ENCODE data around the gene UNKL. TPM values are rescaled to one million over a fixed set of nuclear protein-coding genes. Genes with fewer than 3 reads are reported as not detected.
"Not testable (repeated sequence)": the region's sequence is repeated elsewhere in the genome, so short reads cannot be mapped to it uniquely, and the experiment has no call there.

UNKL gene
- total RNA-seq, 2 donors from 2014 or later, result 51.1 to 69.5 TPM

DNA sequence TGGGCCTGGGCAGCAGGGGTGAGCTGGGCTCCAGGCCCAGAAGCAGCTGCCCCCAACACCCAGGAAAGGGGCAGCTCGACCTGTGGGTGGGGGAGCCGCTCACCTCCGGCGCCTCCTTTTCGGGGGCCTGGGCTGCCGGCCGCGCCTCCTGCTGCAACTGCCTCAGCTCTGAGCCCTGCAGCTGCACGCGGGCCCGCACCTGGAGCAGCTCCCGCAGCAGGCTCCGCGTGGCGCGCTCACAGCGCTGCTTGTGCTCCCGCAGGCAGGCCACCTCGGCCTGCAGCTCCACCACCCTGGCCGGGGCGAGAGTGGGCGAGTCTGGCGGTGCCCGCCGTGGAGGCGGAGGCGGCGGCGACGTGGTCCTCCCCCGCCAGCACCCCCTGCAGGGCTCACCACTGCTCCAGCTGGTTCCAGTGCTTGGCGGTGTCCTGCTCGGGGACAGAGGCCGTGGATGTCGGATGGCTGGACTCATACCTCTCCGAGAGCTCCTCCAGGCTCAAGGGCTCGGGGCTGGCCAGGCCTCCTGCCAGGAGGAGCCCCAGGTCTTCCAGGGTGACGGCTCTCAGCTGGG, 29.0 kb upstream of the UNKL start:
- no peaks in the 10 kb centered on the region for H3K36me3 Mint-ChIP-seq (ENCODE audit: insufficient read depth in 2 of 2)
- H3K27me3 Mint-ChIP-seq (ENCODE audit: low read depth), result no peaks in the 10 kb centered on the region
- H3K4me1 Mint-ChIP-seq (ENCODE audit: low read depth), result no peaks in the 10 kb centered on the region
- DNase-seq (no peak), ATAC-seq (replicated peaks in 1 of 2) (no peak)
- H3K27ac Mint-ChIP-seq, result no peak overlapping the region
- H3K4me3 Mint-ChIP-seq, result no peak overlapping the region
- no peaks in the 10 kb centered on the region for H3K9me3 Mint-ChIP-seq

DNA sequence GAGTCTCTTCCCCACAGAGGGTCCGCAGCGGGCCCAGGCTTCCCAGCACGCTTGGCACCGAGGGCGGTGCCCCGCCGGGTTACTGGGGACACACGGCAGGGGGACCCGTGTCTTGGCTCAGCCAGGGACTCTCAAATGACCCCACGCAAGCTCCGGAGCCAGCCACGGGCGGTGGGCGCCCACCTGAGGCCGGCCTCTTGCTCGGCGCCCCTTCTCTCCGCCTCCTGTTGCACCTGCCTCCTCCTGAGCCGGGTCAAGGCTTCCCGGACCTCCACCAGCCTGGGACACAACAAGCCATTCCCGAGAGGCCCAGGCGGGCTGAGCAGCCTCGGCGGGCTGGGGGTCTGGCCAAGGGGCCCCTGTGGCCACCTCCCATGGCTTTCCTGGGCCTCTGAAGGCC, 28.2 kb upstream of the UNKL start:
- no peaks in the 10 kb centered on the region for H3K9me3 Mint-ChIP-seq
- H3K4me3 Mint-ChIP-seq, result no peak overlapping the region
- H3K4me1 Mint-ChIP-seq (ENCODE audit: low read depth), result no peaks in the 10 kb centered on the region
- H3K36me3 Mint-ChIP-seq (ENCODE audit: insufficient read depth in 2 of 2), result no peaks in the 10 kb centered on the region
- no peak overlapping the region for H3K27ac Mint-ChIP-seq
- DNase-seq, result no peak
- H3K27me3 Mint-ChIP-seq (ENCODE audit: low read depth), result no peaks in the 10 kb centered on the region
- no peak for ATAC-seq (replicated peaks in 1 of 2)

DNA sequence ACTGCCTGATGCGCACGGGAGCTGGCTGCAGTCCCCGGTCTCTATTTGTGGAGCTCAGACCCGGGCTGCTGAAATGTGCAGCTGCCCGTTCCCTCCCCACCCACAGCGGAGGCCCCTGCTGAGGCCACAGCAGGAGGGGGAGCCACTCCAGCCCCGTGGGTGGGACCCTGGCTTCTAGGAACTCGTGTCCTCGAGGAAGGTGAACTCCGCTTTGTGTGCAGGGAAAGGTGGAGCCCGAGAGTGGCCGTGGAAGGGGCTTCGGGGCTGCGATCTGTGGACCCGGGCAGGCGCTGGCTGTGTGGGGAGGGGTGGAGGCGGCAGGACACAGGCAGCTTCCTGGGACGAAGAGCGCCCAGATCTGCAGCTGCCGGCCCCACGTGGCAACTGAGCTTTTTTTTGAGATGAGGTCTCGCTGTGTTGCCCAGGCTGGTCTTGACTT, 26.9 kb upstream of the UNKL start:
- Mint-ChIP-seq H3K27ac (no peak overlapping the region), H3K9me3 (no peaks in the 10 kb centered on the region), H3K4me3 (no peak overlapping the region), H3K27me3 (ENCODE audit: low read depth) (no peaks in the 10 kb centered on the region), H3K36me3 (ENCODE audit: insufficient read depth in 2 of 2) (no peaks in the 10 kb centered on the region), H3K4me1 (ENCODE audit: low read depth) (no peaks in the 10 kb centered on the region)
- no peak for DNase-seq
- ATAC-seq (replicated peaks in 1 of 2), result no peak

DNA sequence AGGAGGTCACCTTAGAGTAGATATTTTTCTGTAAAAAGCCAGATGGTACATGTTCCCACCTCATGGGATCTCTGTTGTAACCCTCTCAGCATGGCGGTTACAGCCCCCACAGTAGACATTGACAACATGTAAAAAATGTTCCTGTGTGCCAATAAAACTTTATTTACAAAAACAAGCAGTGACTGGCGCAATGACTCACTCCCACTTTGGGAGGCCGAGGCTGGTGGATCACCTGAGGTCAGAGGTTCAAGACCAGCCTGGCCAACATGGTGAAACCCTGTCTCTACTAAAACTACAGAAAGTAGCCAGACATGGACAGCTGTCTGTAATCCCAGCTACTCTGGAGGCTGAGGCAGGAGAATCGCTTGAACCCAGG, 25.2 kb upstream of the UNKL start:
- not testable (repeated sequence) for H3K4me3 Mint-ChIP-seq; H3K4me1 Mint-ChIP-seq (ENCODE audit: low read depth); ATAC-seq (replicated peaks in 1 of 2); H3K36me3 Mint-ChIP-seq (ENCODE audit: insufficient read depth in 2 of 2); DNase-seq; H3K27ac Mint-ChIP-seq; H3K9me3 Mint-ChIP-seq; H3K27me3 Mint-ChIP-seq (ENCODE audit: low read depth)

- Mint-ChIP-seq H3K36me3 (ENCODE audit: insufficient read depth in 2 of 2) (no peaks in the 10 kb centered on the region), H3K27me3 (ENCODE audit: low read depth) (no peaks in the 10 kb centered on the region), H3K4me1 (ENCODE audit: low read depth) (no peaks in the 10 kb centered on the region), H3K27ac (no peak overlapping the region), H3K9me3 (no peaks in the 10 kb centered on the region), H3K4me3 (no peak overlapping the region)
- DNase-seq, result no peak
- no peak for ATAC-seq (replicated peaks in 1 of 2)
These were observed 24.7 kb upstream of the UNKL start for GRCh38 chr16:1439058-1439698.

DNA sequence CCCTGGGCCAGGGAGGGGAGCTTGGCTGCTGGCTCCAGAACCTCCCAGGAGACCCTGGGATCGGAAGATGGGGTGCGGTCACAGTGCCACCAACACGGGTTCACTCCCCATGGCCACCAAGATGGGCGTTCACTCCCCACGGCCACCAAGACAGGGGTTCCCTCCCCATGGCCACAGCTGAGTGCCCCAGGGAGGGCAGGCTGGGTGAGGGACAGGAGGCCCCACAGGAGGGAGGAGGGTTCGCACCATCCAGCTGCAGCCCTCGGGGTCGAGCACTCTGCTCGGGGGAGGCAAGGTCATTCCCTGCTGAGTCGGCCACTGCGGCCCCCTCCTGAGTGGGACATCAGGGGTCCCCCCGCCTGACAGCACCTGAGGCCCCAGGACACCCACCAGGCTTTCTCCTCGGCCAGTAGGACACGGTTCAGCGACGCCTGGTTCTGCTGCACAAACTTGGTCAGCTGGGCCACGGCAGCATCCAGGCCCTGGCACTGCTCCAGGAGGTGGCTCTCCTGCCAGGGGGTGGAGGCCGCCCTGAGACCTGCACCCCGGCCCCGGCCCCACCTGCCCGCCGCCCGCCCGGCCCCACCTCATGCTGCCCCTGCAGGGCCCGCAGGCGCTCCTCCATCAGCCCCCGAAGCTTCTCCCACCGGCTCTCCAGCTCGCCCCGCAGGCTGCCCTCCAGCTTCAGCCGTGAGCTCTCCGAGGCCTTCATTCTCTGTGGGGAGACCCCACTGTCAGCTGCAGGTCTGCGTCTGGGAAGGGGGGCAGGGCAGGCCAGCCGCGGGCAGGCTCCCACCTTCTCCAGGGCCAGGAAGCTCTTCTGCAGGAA, 23.9 kb upstream of the UNKL start:
- ATAC-seq (replicated peaks in 1 of 2), result no peak
- Mint-ChIP-seq H3K27me3 (ENCODE audit: low read depth) (no peaks in the 10 kb centered on the region), H3K9me3 (no peaks in the 10 kb centered on the region), H3K4me3 (no peak overlapping the region), H3K27ac (no peak overlapping the region), H3K4me1 (ENCODE audit: low read depth) (no peaks in the 10 kb centered on the region), H3K36me3 (ENCODE audit: insufficient read depth in 2 of 2) (no peaks in the 10 kb centered on the region)
- DNase-seq, result no peak

DNA sequence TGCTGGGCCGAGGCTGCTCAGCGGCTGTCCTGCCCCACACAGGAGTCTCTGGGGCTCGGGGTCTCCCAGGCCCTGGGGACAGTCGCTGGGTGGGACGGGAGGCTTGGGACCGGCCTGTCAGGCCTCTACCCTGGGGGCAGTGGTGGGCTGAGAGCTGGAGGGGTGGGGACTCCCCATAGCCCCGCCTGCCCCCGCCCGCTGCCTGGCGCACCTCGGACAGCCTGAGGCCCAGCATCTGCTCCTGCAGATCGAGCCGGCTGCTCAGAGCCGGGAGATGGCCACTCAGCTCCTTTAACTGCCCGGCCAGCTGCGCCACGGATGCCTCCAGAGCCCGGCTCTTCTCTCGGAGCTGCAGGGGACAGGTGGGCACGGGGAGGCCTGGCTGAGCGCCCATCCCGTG, 23.1 kb upstream of the UNKL start:
- H3K27me3 Mint-ChIP-seq (ENCODE audit: low read depth), result no peaks in the 10 kb centered on the region
- no peaks in the 10 kb centered on the region for H3K9me3 Mint-ChIP-seq
- H3K27ac Mint-ChIP-seq, result no peak overlapping the region
- ATAC-seq (replicated peaks in 1 of 2) (no peak), DNase-seq (no peak)
- no peaks in the 10 kb centered on the region for H3K36me3 Mint-ChIP-seq (ENCODE audit: insufficient read depth in 2 of 2)
- no peak overlapping the region for H3K4me3 Mint-ChIP-seq
- H3K4me1 Mint-ChIP-seq (ENCODE audit: low read depth), result no peaks in the 10 kb centered on the region

DNA sequence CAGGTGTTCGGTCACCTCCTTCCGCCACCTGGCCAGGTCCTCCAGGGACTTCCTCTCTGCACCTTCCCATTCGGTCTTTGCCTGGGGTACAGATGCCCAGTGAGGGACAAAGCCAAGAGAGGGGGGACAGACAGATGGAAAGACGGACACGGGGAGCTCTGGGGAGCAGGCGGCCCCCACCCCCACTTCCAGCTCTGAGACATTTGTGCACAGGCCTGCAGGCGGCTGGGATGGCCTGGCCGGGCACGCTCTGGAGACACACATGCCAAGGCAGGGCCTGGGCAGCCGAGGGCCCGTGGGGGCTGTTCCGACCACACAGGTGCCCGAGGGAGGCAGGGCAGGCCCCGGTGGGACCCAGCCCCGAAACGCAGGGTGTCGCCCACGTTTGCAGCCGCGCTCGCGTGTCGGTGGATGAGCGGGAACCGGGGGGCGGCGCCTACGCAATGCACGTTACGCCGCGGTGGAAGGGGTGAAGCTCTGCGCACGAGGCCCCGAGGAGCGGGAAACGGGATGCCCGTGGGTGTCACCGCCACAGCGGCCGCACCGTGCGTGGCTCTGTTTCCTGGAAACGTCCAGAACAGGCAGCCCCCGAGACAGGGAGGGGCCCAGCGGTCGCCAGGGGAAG, 22.3 kb upstream of the UNKL start:
- no peak overlapping the region for H3K4me3 Mint-ChIP-seq
- H3K4me1 Mint-ChIP-seq (ENCODE audit: low read depth), result no peaks in the 10 kb centered on the region
- no peak for DNase-seq
- no peaks in the 10 kb centered on the region for H3K9me3 Mint-ChIP-seq
- ATAC-seq (replicated peaks in 1 of 2), result no peak
- H3K27me3 Mint-ChIP-seq (ENCODE audit: low read depth), result no peaks in the 10 kb centered on the region
- no peaks in the 10 kb centered on the region for H3K36me3 Mint-ChIP-seq (ENCODE audit: insufficient read depth in 2 of 2)
- H3K27ac Mint-ChIP-seq, result no peak overlapping the region

- DNase-seq (no peak), ATAC-seq (replicated peaks in 1 of 2) (no peak)
- no peaks in the 10 kb centered on the region for H3K9me3 Mint-ChIP-seq
- no peaks in the 10 kb centered on the region for H3K36me3 Mint-ChIP-seq (ENCODE audit: insufficient read depth in 2 of 2)
- H3K27me3 Mint-ChIP-seq (ENCODE audit: low read depth), result no peaks in the 10 kb centered on the region
- no peaks in the 10 kb centered on the region for H3K4me1 Mint-ChIP-seq (ENCODE audit: low read depth)
- H3K27ac Mint-ChIP-seq, result no peak overlapping the region
- no peak overlapping the region for H3K4me3 Mint-ChIP-seq
These were observed 21.6 kb upstream of the UNKL start for GRCh38 chr16:1435921-1436697.

- no peaks in the 10 kb centered on the region for H3K27me3 Mint-ChIP-seq (ENCODE audit: low read depth)
- DNase-seq, result no peak
- H3K4me1 Mint-ChIP-seq (ENCODE audit: low read depth), result no peaks in the 10 kb centered on the region
- H3K9me3 Mint-ChIP-seq, result no peaks in the 10 kb centered on the region
- no peak for ATAC-seq (replicated peaks in 1 of 2)
- no peak overlapping the region for H3K4me3 Mint-ChIP-seq
- no peak overlapping the region for H3K27ac Mint-ChIP-seq
- H3K36me3 Mint-ChIP-seq (ENCODE audit: insufficient read depth in 2 of 2), result no peaks in the 10 kb centered on the region
These were observed 20.4 kb upstream of the UNKL start for GRCh38 chr16:1434644-1435592.

DNA sequence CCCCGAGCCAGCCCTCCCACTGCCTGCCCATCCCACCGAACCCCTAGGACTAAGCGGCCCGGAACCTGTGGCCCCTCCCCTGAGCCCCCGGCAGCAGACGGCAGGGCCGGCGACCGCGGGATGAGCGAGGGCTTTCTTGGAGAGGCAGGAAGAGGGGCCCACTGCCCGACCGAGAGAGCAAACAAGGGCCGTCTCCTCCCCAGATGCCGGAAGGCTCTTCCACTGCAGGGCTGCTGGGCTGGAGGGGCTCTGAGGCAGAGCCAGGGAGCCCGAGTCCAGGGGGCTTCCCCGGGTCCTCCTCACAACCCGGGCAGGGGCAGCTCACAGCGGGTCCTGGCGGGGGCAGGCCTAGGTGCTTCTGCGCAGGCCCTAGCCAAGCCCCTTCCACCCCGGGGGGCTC, 19.3 kb upstream of the UNKL start:
- H3K4me3 Mint-ChIP-seq, result no peak overlapping the region
- no peak overlapping the region for H3K27ac Mint-ChIP-seq
- H3K9me3 Mint-ChIP-seq, result no peaks in the 10 kb centered on the region
- ATAC-seq (replicated peaks in 1 of 2) (no peak), DNase-seq (no peak)
- H3K4me1 Mint-ChIP-seq (ENCODE audit: low read depth), result no peaks in the 10 kb centered on the region
- H3K36me3 Mint-ChIP-seq (ENCODE audit: insufficient read depth in 2 of 2), result no peaks in the 10 kb centered on the region
- no peaks in the 10 kb centered on the region for H3K27me3 Mint-ChIP-seq (ENCODE audit: low read depth)

- DNase-seq (no peak), ATAC-seq (replicated peaks in 1 of 2) (no peak)
- Mint-ChIP-seq H3K4me1 (ENCODE audit: low read depth) (no peaks in the 10 kb centered on the region), H3K4me3 (no peak overlapping the region), H3K9me3 (no peaks in the 10 kb centered on the region), H3K36me3 (ENCODE audit: insufficient read depth in 2 of 2) (no peaks in the 10 kb centered on the region), H3K27ac (no peak overlapping the region), H3K27me3 (ENCODE audit: low read depth) (no peaks in the 10 kb centered on the region)
These were observed 18.7 kb upstream of the UNKL start for GRCh38 chr16:1433263-1433560.

Data from activated T-cell treated with anti-CD3 and anti-CD28 coated beads, Interleukin-2, amount 50 U/mL, for 72 hours (primary cell).